GM19438 (cell line): ENCODE results near the gene ACTR2.
A peak's percentile ranks its signal among the peaks of the same experiment; 100 is the strongest.

ENCODE experiments used
- ATAC-seq: cut with Tn5 transposase; IDR thresholded peaks from one replicate; pipeline ENCODE4 v1.9.1; 2021; ENCODE audit warnings: low read depth; ENCODE audit not compliant: unreplicated experiment

Gene ACTR2

DNA sequence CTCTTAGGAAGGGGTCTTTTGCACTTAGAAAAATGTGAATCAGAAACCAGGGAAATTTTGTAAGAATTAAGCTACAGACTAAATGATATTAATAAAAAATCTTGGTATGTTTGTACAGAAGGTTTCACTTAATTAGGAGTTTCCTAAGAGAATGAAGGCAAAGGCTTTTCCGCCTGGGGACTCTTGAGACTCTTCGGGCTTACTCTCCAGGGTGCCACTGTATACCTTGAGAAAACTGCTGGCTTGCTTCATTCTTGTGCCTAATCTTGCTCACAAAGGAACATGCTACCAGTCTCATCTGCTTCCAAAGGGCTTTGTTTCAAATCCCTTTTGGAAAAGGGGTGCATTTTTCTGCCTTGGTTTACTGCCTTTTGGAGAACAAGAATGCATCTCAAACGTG, 49.5 kb downstream of the ACTR2 start:
- ATAC-seq = no peak

DNA sequence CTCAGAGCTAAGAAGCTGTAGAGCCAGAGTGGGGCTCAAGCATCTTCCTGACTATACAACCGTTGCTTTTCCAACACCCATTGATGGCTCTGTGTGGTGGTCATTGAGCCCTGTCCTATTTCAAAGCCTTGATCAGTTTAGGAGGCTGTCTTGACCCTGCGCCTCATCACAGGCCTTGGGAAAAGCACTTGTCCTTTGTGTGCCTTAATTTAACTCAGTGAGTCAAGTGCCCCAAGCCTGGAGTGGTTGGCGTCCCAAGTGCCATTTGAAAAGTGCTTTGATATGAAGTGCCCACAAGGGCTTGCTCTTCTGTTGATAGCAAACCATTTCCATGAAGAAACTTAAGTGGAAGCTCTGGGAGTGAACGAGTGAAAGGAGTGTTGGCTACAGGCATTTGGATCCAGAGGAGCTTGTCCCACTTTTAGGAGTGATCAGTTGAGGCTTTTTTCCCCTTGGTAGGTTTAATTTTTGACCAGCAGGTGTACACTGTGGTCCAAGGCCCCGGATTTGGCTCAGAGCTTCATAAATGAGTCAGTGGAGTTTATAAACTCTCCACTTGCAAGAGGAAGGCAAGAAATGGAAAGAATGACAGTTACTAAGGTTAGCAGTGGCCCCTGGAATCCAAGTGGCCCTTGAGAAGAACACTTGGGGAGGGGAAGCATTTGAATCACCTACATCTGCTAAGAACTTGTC, 50.3 kb downstream of the ACTR2 start:
- ATAC-seq = no peak

DNA sequence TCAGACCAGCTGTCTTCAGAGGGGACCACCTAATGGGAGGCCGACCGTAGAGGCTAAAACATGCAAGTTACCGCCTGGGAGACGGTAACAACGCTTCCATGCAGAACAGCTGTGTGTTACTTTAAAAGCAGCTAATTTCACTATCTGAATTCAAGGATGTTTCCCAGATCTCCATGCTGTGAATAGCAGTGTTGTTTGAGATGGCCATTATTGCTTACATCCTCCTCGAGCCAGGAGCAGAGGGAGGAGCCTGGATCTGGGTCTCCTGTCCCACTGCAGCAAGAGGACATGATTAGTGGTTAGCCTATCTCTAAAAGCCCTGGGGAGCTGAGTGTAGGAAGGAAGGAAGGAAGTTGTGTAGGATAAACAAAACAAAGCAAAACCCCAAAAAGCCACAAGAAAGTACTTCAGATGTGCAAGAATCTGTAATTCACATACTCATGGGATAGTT, 50.9 kb downstream of the ACTR2 start:
- no peak for ATAC-seq

DNA sequence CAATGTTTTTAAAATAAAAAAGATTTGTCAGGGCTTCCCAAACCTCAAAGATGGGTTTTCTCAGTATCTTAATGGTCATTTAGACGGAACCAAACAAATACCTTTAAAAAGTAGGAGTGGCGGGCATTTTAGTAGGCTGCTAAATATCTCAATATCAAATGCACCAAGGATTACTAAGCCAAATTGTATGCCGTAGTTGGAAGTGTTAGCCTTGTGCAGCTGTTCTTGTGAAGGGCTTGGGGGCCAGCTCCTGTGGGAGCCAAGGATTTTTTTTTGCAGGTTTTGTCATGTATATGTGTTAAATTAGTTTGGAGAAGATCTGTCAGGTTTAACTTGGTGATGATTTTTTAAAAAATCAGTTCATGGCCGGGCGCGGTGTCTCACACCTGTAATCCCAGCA, 52.1 kb downstream of the ACTR2 start:
- ATAC-seq = no peak

DNA sequence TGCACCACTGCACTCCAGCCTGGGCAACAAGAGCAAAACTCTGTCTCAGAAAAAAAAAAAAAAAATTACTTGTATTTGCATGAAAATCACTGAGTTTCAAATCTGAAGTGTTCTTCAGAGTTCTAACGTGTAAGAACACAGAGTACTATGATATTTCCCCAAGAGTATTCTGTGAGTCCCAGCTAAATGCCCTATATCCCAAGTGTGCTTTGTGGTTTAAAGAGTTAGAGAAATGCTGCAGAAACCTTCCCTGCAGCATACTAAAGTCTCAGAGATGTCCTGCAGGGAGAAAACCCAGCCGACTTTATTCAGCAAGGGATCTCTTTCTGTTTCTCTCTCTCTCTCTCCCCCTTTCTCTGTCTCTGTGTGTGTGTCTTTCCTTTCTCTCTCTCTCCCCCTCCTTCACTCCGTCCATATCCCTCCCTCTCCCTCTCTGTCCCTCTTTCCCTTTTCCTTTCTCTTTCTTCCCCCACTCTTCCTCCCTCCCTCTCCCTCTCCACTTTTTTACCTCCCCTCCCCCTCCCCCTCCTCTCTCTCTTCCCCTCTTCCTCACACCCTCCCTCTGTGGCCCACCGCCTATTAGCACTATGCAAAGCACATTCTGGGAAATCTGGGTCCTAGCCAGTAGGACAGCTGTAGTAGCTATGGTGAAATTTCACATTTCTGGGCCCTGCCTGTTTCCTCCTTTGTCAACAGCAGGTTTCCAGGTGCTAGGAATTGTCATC, 54.2 kb downstream of the ACTR2 start:
- no peak for ATAC-seq

DNA sequence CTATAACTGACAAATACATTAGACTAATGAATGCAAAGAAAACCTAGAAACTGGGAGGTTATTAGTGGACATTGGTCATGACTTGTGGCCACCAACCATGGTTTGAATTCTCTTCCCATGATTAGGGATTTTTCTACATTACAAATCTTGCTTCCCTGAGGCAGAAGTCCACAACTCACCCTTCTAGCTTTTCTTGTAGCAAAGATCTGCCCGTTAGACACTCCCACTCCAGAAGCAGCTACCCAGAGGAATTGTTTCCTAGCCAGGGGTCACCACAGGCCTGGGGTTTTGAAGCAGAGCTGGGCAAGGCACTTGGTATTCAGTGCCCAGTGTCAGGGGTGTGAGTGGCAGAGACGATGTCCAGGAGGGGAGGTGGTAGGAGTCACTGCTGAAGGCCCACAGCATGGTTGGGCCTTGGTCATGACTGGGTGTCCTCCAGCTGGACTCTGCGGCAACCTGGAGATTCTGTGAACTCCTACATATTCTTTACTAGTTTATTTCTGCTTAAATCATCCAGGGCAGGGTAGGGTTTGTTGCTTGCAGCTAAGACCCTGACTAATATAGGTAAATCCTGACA, 54.9 kb downstream of the ACTR2 start:
- ATAC-seq = no peak

DNA sequence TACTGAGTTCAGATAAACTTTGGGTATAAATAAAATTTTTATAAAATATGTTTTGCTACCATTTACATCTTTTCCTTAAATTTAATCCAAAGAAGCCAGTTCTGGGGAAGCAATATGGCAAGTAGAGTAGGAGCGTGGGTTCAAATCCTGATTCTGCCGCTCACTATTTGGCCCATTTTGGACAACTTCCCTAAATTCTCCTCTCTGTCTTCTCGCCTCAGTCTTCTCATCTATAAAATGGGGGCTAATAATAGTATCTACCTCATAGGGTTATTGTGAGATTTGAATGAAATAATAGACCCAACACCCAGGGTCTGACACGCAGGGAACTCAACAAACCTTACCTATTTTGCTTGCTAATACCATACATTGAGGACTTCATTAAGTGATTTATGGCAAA, 59.7 kb downstream of the ACTR2 start:
- no peak for ATAC-seq

DNA sequence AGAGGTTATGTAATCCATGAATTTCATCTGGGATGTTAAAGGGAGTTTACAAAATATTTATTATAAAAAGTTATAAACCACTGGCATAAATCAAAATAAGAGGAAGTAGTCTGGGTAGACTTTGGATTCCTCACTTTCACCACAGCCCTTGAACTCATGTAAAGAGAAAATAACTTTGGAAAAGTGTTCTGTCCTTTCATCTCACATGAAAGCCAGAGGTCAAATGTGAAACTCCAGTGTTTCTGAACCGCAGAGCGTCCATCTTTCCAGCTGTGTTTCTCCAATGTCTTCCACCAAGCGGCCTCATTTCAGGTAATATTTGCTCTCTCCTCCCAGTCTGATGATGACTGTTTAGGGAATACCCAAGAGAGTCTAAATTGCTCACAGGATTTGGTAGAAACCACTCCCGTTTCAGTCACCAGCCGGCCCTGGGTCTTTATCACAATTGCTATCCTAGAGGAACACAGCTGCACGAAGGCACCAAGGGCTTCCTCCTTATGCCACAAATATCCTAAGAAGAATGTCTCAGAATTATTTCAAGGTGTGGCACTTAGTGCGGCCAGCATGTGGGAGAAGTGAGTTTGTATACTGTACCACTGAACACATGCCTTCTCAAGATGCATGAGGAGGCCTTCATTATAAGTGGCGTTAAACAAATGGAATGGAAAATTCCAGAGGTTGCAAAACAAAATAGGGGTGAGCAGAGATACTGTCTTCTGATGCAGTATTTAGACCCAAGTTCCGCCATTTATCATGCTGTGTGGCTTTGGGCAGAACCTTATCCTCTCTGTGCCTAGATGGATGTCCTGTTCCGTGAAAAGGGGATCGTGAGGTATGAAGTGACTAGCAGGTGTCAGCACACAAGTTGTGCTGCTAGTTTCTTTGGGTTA, 63.8 kb downstream of the ACTR2 start:
- ATAC-seq = no peak

DNA sequence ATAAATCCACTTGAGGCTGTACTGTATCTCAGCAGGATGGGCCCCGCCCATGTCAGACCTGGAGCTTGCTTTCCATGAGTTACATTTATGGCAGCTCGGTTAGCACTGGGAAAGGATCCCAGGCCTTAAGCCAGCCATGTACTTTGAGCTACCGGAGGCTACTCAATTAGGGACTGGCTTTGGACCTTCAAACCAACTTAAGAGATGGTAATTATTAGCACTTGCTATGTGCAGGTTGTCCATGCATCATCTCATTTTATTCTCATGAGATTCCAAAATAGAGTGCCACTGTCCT, 64.4 kb downstream of the ACTR2 start:
- no peak for ATAC-seq

DNA sequence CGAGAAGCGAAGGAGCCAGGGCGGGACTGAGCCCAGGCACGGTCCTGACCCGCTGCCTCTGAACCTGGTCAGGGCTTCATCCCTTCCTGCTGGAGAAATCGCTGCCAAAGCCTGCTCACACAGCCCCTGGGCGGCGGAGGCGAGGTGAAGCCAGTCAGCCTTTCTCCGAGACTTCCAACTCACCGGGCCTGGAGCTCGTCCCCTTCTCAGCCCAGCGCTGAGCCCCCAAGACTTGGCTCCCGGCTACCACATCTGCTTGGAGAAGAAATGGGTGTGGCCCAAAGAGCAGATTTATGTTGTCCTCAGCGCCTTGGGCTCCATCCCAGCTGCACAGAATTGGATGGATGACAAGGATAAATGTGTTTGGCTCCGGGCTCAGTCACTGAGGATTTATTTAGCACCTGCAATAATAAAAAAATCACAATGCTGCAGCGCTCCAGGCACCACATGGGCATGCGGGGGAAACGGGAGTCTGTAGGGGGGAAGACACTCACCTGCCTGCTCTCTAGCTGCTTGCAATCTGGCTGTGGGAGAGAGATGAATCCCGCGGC, 64.9 kb downstream of the ACTR2 start:
- ATAC-seq = no peak

DNA sequence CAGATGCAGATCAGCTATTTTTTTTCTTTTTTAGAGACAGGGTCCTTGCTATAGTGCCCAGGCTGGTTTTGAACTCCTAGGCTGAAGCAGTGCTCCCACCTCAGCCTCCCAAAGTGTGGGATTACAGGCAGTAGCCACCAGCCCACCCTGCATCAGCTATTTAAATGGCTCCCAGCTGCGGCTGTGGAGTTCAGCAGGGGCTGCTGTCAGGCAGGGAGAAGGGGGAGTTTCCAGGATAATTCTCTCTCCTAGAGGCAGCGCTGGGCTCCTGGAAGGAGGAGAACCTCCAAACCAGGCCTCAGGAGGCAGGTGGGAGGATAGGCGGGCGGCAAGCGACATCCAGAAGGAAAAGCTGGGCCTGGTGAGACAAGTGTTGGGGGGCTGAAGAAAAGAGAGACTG, 65.7 kb downstream of the ACTR2 start:
- ATAC-seq = no peak

DNA sequence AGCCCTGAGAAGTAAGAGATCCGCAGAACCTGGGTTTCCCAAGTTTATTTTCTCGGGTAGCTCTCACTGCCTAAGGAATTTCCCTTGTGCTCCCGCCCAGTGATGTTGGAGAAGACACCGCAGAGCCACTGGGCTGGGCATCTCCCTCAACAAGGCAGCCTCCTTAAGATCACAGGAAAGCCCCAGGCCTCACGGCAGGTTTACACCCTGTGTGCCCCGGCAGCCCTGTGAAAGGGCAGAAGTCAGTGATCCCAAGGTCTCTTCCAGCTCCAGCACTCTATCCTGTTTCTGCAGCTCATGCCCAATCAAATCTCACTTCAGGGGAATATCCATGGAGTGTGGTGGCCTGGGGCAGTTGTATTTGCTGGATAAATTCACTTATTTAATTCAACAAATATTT, 66.5 kb downstream of the ACTR2 start:
- ATAC-seq = no peak

DNA sequence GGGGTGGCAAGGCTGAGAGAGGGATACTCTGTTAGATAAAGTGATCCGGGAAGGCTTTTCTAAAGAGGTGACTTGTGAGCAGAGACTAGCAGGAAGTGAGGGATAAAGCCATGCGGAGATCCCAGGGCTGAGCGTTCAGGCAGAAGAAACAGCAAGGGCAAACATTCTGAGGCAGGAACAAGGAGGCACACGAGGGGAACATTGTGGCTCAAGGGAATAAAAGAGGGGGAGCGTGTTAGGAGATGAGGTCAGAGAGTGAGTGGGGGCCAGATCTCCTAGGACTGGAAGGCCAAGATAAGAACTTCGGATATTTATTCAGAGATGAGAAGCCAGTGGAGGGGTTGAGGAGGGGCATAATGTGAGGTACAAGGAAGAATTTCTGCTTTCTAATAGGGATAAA, 67.1 kb downstream of the ACTR2 start:
- ATAC-seq = no peak

DNA sequence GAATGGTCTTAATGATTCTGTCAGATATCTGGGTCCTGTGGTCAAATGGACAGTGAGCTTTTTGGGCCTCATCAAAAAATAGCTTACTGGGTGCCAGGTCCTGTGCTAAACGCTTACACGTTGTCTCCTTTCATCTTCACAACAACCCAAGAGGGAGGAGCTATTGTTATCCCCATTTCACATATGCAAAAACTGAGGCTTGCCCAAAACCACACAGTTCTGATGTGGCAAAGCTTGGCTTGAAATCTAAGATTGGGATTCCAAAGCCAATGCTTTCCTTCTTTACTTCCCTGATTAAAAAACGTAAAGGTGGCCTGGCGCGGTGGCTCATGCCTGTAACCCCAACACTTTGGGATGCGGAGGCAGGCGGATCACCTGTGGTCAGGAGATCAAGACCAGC, 69.3 kb downstream of the ACTR2 start:
- ATAC-seq = no peak

DNA sequence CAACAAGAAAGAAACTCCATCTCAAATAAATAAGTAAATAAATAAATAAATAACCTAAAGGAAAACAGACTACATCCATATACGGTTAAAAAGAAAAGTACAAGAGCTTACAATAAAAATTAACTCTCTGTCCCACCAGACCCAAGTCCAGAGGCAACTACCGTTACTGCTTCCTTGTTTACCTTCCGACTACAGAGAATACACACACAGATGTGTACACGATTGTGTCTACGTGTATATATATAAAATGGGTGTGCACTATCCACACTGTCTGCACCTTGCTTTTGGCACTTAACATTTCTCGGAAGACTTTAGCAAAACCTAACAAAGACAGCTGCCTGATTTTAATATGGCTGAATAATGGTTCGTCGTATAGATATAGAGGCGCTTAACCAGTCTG, 69.9 kb downstream of the ACTR2 start:
- ATAC-seq = no peak

DNA sequence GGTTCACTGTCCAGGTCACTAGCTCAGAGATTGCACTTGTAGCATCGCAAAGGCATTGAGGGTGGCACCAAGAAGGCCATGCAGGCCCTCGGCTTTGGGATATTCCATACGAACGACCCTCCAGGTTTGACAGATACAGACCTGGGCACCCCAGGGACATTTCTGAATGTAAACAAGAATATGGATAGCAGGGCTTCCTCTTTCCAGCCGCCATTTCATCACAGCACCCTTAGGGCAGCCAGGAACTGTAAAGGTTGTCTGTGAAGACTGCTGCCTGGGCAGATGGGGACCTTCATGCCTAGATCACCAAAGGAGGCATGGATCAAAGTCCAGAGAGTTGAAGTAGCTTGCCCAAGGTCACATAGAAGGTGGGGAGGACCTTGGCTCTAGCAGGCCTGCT, 70.5 kb downstream of the ACTR2 start:
- no peak for ATAC-seq

DNA sequence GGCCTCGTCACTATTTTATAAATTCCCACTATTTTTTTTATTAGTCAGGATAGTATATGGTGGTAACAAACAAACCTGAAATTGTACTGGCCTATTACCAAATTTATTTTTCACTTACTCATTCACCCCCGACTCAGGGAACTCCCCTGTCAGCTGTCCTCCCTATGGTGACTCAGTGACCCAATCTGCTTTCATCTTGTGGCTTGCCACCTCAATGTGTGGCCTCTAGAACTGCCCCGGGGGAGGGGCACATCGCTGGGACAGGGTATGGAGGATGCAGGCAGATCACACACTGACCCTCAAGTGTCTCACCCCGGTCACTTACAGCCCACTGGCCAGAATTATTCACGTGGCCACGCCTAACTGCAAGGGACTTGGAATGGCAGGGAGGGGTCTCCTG, 71.6 kb downstream of the ACTR2 start:
- no peak for ATAC-seq

DNA sequence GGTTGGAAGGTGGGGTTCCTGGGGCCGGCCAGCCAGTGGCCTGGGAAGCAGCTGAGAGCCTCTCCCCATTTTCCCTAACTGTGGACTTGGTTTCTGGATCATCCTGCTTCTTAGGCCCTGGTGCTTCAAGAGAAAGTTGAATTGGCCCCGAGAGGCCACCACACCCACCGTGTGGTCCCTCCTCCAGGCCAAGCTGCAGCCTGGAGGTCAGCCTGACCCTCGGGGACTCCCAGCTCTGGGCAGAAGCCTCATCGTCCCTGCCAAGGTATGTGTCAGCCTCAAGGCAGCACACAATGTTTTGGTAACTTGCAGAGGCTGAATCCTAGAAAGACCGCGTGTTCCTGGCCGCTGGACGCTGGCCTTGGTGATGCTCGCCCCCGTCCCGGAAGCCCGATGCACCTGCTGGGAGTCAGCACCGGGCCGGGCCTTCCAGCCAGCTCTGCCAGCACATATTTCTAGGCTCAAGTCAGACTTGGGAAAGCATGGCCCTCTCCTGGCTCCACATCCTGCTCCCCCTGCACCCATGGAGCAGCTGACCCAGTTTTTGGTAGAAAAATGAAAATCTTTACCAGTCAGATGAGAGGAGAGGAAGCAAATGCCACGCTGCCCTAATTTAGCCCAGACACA, 72.6 kb downstream of the ACTR2 start:
- ATAC-seq = peak; percentile 1

DNA sequence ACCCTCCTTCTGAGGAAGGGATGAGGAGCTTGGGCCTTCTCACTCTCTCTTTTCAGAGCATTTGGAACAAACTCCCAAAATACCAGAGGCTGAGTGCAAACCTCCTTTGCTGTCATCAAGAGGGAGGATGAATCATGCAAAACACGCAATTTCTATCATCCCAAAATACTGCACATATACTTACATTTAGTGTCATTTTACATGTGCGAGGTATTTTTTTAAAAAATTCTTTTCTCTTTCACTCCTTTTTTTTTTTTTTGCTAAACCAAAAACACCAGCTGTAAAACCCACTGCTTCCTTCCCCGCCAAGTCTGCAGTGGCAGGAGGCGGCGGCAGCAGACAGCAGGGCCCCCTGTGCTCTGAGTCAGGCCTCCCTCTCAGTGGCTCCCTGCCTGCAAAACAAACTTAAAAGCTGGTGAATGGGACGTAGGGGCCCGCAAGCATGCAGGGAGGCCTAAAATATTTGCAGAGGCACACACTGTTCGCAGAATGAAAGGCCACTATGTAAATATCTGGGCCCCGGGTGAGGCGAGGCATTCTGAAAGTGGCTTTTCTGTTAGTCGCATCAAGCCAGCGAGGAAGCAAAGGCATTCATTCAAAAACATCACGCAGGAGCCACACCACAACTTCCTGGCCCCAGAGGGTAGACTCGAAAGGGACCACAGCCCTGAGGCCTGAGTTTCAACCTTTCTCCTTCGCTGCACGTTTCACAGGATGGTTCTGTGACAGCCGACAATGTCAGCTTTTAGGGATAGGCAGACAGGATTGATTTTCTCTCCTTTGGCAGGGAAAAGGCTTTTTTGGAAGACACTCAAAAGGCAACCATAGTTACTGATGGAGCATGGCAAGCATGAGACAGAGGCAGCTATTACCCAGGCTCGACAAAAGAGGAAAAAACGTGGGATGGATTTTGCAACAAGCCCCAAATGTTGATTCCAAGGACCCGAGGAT, 73.4 kb downstream of the ACTR2 start:
- ATAC-seq = peak; percentile 94
